ENCODE results near the gene SCUBE2. TPM values are rescaled to one million over a fixed set of nuclear protein-coding genes. Genes with fewer than 3 reads are reported as not detected.
"Not testable (repeated sequence)": the region's sequence is repeated elsewhere in the genome, so short reads cannot be mapped to it uniquely, and the experiment has no call there.

Gene SCUBE2
- total RNA-seq, 1 donor from 2014 or later = not detected

DNA sequence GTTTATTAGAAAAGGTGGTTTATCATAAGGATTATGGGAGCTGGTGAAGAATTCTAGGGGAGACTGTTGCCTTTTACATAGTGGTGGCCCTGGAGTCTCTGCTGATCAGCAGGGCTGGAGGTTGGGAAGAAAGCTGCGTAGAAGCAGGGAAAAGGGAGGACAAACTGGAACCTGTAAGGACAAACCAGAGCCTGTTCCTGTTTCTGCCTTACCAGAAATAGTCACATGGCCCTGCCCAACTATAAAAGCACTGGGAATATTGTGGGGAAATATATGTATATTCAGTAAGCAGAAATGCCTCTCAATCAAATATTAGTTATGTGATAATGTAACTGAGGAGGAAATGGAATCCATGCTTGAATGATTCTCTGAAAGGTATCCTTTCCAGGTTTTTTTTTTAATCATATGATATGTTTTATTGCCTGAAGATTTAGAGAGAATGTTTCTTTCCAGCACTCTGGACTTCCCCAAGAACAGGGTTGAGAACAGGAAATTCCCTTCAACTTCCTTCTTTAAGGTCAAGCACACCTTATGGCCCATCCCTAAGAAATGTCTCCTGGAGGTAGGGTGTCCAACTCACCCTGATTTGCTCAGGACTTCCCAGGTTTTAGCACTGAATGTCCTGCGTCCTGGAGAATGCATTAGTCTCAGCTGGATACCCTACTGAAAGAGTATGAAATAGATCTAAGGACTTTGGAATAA, 33.9 kb upstream of the SCUBE2 start:
- Mint-ChIP-seq H3K9me3 (no peaks in the 10 kb centered on the region), H3K36me3 (ENCODE audit: low read depth) (peaks cover 2% of the 10 kb centered on the region), H3K27ac (no peak overlapping the region), H3K27me3 (ENCODE audit: insufficient read depth) (no peaks in the 10 kb centered on the region), H3K4me1 (ENCODE audit: low read depth) (peaks cover 15% of the 10 kb centered on the region), H3K4me3 (no peak overlapping the region)
- intact Hi-C loops (cut with micrococcal nuclease) = no loop called here
- DNase-seq (ENCODE audit: low spot score) = no peak

DNA sequence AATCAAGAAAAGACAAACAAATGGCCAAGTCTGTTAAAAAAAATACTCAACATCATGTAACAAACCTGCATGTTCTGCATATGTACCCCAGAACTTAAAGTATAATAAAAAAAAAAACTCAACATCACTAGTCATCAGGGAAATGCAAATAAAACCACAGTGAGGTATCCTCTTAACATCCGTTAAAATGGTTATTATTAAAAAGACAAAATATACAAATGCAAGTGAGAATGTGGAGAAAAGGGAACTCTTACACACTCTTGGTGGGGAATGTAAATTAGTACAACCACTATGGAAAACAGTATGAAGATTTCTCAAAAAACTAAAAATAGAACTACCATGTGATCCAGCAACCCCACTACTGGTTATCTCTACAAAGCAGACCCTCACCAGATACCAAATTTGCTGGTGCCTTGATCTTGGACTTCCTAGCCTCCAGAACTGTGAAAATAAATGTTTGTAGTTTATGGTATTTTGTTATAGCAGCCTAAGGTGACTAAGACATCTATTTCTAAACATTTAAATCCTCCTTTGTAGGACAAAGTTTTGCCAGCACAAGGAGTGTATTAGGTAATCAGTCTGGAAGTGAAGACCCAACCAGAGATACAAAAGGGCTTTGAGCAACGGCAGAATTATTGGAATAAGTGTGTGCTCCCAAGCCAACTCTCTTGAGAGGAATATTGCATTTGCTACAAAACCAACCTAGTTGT, 32.4 kb upstream of the SCUBE2 start:
- Mint-ChIP-seq H3K27ac (no peak overlapping the region), H3K9me3 (no peaks in the 10 kb centered on the region), H3K4me1 (ENCODE audit: low read depth) (peaks cover 15% of the 10 kb centered on the region), H3K36me3 (ENCODE audit: low read depth) (peaks cover 2% of the 10 kb centered on the region), H3K4me3 (no peak overlapping the region), H3K27me3 (ENCODE audit: insufficient read depth) (no peaks in the 10 kb centered on the region)
- DNase-seq (ENCODE audit: low spot score) = no peak
- intact Hi-C loops (cut with micrococcal nuclease) = no loop called here

DNA sequence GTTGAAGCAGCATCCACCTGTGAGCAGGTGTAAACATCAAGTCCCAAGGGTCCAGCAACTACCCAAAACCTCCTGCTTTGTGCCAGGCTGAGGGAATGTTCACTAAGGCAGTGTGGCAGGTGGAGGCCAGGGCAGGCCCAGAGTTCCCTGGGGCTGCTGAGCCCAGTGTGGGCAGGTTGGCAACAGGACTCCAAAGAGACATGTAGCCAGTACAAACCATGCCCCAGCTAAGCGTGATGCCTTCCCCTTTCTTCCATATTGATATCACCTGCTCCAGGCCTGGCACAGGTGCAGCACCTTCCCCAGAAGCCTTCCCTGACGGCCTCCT, 30.0 kb upstream of the SCUBE2 start:
- intact Hi-C loops (cut with micrococcal nuclease) = no loop called here
- Mint-ChIP-seq H3K27ac (no peak overlapping the region), H3K36me3 (ENCODE audit: low read depth) (no peaks in the 10 kb centered on the region), H3K4me3 (no peak overlapping the region), H3K9me3 (no peaks in the 10 kb centered on the region), H3K27me3 (ENCODE audit: insufficient read depth) (no peaks in the 10 kb centered on the region), H3K4me1 (ENCODE audit: low read depth) (peaks cover 4% of the 10 kb centered on the region)
- DNase-seq (ENCODE audit: low spot score) = no peak

DNA sequence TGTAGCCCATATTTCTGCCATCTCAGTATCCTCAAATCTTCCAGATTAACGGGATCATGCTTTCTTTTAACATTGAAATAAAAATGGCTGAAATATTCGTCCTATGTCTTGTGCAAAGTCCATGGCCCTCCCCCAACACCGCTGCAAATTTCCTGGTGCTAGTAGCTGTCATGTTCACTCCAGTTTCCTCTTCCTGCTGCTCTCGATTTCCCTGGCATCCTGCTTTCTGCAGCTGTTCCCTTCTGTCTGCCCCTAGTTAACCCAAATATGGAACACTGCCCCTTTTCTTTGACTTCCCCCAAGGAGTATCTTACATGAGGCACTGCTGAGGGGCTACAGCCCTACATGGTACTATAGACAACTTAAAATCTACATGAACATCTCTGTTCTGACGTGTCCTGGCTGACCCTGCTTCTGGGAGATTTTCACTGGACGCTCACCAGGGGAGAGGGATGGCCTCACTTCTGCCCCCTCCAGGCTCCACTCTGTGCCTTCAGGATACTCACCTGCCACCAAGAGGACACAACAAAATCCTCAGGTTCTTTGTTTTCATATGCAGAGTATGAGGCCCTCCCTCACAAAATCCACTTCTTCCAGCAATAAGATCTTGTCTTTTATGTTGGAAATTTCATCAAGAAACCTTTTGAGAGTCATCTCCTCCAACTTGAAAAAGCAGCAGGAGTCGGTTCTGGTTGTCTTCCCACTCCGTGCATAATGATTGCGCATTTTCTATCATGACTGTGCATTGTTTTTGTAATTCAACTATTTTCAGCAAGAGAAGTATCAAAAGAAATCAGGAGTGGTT, 29.5 kb upstream of the SCUBE2 start:
- Mint-ChIP-seq H3K9me3 (no peaks in the 10 kb centered on the region), H3K4me3 (no peak overlapping the region), H3K27me3 (ENCODE audit: insufficient read depth) (no peaks in the 10 kb centered on the region), H3K4me1 (ENCODE audit: low read depth) (no peaks in the 10 kb centered on the region), H3K27ac (no peak overlapping the region), H3K36me3 (ENCODE audit: low read depth) (no peaks in the 10 kb centered on the region)
- intact Hi-C loops (cut with micrococcal nuclease) = no loop called here
- DNase-seq (ENCODE audit: low spot score) = no peak

DNA sequence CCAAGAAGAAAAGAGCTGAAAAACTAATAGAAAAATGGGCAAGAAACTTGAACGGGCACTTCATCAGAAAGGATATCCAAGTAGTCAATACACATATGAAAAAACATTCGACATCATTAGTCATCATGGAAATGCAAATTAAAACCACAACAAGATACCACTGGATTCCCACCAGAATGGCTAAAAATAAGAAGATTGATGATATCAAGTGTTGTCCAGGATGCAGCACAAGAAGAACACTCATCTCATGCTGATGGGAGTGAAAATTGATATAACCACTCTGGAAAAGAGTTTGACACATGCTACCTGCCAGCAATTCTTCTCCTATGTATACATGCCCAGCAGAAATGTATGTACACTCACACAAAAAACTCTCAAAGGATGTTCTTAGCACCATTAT, 26.9 kb upstream of the SCUBE2 start:
- intact Hi-C loops (cut with micrococcal nuclease) = no loop called here
- DNase-seq (ENCODE audit: low spot score) = no peak
- Mint-ChIP-seq H3K36me3 (ENCODE audit: low read depth) (no peaks in the 10 kb centered on the region), H3K27ac (no peak overlapping the region), H3K4me1 (ENCODE audit: low read depth) (no peaks in the 10 kb centered on the region), H3K27me3 (ENCODE audit: insufficient read depth) (peaks cover 1% of the 10 kb centered on the region), H3K4me3 (no peak overlapping the region), H3K9me3 (peaks cover 1% of the 10 kb centered on the region)

DNA sequence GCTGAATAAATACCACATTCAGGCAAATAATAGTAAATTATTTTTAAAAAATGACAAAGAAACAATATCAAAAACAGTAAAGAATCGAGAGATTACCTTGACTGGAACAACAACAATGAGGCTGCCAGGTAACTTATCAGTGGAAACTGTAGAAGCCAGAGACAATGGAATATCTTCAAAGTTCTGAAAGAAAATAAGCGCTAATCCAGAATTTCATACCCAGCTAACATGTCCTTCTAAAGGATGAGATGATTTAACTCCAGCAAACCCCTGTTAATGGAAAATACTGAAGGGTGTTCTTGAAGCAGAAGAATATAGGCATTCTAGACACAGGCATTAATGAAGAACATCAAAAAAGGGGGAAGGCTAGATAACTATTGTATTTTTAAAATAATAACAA, 20.7 kb upstream of the SCUBE2 start:
- intact Hi-C loops (cut with micrococcal nuclease) = no loop called here
- DNase-seq (ENCODE audit: low spot score) = no peak
- Mint-ChIP-seq H3K27ac (no peak overlapping the region), H3K4me1 (ENCODE audit: low read depth) (no peaks in the 10 kb centered on the region), H3K36me3 (ENCODE audit: low read depth) (no peaks in the 10 kb centered on the region), H3K27me3 (ENCODE audit: insufficient read depth) (peaks cover 4% of the 10 kb centered on the region), H3K9me3 (peaks cover 21% of the 10 kb centered on the region), H3K4me3 (no peak overlapping the region)

DNA sequence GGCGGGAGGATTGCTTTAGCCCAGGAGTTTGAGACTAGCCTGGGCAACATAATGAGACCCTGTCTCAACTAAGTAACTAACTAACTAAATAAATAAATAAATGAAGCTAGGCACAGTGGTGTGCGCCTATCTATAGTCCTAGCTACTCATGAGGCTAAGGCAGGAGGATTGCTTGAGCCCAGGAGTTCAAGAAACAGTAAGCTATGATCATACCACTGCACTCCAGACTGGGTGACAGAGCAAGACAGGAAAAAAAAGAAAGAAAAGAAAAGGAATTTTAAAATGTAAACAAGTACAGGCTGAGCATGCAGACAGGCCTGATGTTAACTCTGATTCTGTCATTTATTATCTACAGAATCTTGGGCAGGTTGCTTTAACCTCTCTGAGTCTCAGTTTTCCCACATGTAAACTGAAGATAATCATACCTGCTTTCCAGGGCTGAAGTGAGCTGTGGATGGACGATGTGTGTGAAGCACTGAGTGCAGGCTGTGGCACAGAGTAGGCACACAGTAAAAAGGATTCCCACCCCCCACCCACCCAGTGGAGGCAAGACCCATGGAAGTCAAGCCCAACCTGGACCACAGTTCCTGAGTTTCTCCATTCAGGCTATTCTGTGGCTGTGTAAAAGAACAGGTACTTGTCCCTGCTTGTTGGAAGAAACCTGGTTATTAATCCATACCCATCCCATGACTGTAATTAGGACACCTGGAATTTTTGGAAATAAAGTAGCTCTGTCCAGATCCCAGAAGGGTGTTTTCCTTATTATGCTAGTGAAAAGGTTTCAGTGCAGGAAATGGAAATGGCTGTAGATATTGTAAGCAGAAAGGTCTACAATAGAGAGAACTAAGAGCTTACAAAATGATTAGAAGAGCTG, 18.7 kb upstream of the SCUBE2 start:
- no peak overlapping the region for H3K4me3 Mint-ChIP-seq
- DNase-seq (ENCODE audit: low spot score) = no peak
- H3K27me3 Mint-ChIP-seq (ENCODE audit: insufficient read depth) = peaks cover 5% of the 10 kb centered on the region
- peaks cover 21% of the 10 kb centered on the region for H3K9me3 Mint-ChIP-seq
- no peaks in the 10 kb centered on the region for H3K4me1 Mint-ChIP-seq (ENCODE audit: low read depth)
- no peaks in the 10 kb centered on the region for H3K36me3 Mint-ChIP-seq (ENCODE audit: low read depth)
- intact Hi-C loops (cut with micrococcal nuclease) = no loop called here
- H3K27ac Mint-ChIP-seq = no peak overlapping the region

DNA sequence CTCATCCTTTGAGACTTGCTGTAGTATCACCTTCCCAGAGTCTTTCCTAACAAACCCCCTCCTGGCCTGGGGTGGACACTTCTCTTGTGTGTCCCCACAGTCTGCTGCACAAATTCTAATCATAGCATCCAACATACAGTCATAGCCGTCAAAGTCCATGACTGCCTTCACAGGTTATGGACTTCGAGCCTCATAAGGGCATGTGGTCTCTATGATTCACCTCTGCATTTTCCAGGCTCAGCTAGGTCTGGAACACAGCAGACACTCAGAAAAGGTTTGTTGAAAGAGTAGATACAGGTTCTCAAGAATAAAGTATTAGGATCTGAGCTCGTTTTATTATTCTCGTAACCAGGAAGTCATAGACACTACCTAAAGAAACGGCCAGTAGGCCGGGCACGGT, 13.2 kb upstream of the SCUBE2 start:
- DNase-seq (ENCODE audit: low spot score) = no peak
- Mint-ChIP-seq H3K27me3 (ENCODE audit: insufficient read depth) (peaks cover 10% of the 10 kb centered on the region), H3K36me3 (ENCODE audit: low read depth) (no peaks in the 10 kb centered on the region), H3K4me3 (no peak overlapping the region), H3K27ac (no peak overlapping the region), H3K9me3 (no peaks in the 10 kb centered on the region), H3K4me1 (ENCODE audit: low read depth) (no peaks in the 10 kb centered on the region)
- intact Hi-C loops (cut with micrococcal nuclease) = no loop called here

DNA sequence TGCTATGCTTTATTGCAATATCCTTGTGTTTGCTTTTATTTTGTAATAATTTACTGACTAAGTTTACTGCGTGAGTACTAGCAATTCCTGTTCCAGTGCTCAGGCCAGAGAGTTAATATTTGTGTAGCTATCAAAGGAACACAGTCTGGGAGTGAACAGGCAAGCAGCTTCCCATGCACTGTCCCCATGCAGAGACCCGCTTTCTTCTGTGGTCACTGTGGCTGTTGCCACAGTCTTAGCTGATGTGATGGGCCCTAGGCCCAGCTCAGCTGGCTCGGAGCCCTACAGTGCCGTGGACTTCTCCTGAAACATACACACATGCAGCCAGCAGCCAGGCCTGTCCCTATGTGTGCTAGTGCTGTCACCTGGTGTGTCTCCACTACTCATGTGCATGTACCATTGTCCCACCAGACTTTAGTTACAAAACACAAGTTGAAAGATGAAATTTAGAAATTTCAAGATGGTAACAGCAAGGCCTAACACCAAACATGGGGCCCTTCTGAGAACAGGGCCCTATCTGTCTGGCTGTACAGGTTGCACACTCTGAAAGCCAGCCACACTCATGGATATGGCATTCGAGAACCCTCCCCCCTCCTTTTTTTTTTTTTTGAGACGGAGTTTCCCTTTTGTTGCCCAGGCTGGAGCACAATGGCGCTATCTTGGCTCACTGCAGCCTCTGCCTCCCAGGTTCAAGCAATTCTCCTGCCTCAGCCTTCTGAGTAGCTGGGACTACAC, 12.3 kb upstream of the SCUBE2 start:
- peaks cover 10% of the 10 kb centered on the region for H3K27me3 Mint-ChIP-seq (ENCODE audit: insufficient read depth)
- no peaks in the 10 kb centered on the region for H3K9me3 Mint-ChIP-seq
- no peaks in the 10 kb centered on the region for H3K36me3 Mint-ChIP-seq (ENCODE audit: low read depth)
- H3K27ac Mint-ChIP-seq = no peak overlapping the region
- no peaks in the 10 kb centered on the region for H3K4me1 Mint-ChIP-seq (ENCODE audit: low read depth)
- intact Hi-C loops (cut with micrococcal nuclease) = no loop called here
- no peak overlapping the region for H3K4me3 Mint-ChIP-seq
- no peak for DNase-seq (ENCODE audit: low spot score)

DNA sequence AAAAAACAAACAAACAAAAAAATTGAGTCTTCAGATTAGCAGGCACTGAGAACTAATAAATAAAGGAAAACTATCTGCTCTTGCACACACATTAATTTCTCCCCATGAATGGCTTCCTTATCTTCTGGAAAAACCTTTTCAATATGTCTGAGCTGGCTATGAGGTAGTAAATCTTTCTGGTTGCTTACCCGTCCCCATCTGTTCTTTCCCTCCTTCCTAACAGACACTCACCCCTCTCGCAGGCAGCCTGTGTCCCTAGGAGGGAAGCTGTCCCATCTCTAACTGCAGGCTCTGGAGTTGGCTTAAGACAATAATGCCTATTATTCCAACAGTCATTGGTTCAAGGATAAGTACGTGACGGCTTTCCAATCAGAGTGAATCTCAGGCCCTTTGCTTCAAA, 8.2 kb upstream of the SCUBE2 start:
- Mint-ChIP-seq H3K36me3 (ENCODE audit: low read depth) (no peaks in the 10 kb centered on the region), H3K27me3 (ENCODE audit: insufficient read depth) (peaks cover 11% of the 10 kb centered on the region), H3K4me1 (ENCODE audit: low read depth) (no peaks in the 10 kb centered on the region), H3K9me3 (no peaks in the 10 kb centered on the region), H3K27ac (no peak overlapping the region), H3K4me3 (no peak overlapping the region)
- DNase-seq (ENCODE audit: low spot score) = no peak
- intact Hi-C loops (cut with micrococcal nuclease) = no loop called here

DNA sequence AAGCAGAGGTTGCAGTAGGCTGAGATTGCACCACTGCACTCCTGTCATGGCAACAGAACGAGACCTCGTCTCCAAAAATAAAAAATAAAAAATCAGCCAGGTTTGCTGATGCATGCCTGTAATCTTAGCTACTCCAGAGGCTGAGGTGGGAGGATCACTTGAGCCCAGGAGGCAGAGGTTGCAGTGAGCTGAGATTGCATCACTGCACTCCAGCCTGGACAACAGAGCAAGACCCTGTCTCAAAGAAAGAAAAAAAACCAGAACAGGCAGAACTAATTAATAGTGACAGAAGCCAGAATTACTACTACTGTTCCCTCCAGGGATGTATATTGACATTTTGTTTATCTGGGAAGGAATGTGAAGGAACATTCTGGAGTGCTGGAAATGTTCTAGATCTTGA, 7.1 kb upstream of the SCUBE2 start:
- peaks cover 18% of the 10 kb centered on the region for H3K27me3 Mint-ChIP-seq (ENCODE audit: insufficient read depth)
- H3K4me3 Mint-ChIP-seq; H3K36me3 Mint-ChIP-seq (ENCODE audit: low read depth); H3K4me1 Mint-ChIP-seq (ENCODE audit: low read depth); intact Hi-C loops (cut with micrococcal nuclease); H3K27ac Mint-ChIP-seq; H3K9me3 Mint-ChIP-seq; DNase-seq (ENCODE audit: low spot score): not testable (repeated sequence)

DNA sequence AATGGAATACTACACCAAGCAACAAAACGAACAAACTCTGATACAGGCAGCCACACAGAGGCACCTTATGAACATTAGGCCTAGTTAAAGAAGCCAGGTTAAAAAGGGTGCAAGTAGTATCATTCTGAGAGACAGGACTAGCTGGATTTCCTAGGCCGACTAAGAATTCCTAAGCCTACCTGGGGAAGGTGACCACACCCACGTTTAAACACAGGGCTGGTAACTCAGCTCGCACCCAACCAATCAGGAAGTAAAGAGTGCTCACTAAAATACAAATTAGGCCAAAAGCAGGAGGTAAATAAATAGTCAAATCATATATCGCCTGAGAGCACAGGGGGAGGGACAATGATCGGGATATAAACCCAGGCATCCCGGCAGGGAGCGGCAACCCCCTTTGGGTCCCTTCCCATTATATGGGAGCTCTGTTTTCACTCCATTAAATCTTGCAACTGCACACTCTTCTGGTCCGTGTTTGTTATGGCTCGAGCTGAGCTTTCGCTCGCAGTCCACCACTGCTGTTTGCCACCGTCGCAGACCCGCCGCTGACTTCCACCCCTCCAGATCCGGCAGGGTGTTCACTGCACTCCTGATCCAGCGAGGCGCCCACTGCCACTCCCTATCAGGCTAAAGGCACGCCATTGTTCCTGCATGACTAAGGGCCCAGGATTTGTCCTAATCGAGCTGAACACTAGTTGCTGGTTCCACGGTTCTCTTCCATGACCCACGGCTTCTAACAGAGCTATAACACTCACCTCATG, 6.0 kb upstream of the SCUBE2 start:
- H3K27me3 Mint-ChIP-seq (ENCODE audit: insufficient read depth) = peaks cover 27% of the 10 kb centered on the region
- DNase-seq (ENCODE audit: low spot score); H3K4me3 Mint-ChIP-seq; H3K36me3 Mint-ChIP-seq (ENCODE audit: low read depth); H3K27ac Mint-ChIP-seq; H3K4me1 Mint-ChIP-seq (ENCODE audit: low read depth); intact Hi-C loops (cut with micrococcal nuclease); H3K9me3 Mint-ChIP-seq: not testable (repeated sequence)
